ENCODE data around the gene COL5A1.

COL5A1 gene

GRCh38 chr9:134812343-134812673 lies 170.7 kb downstream of the COL5A1 start:
- no peaks in the 10 kb centered on the region for H3K36me3 Mint-ChIP-seq (ENCODE audit: insufficient read depth)
- ATAC-seq (replicated peaks; ENCODE audit: extremely low read depth, poor library complexity, severe bottlenecking) (no peak), DNase-seq (ENCODE audit: low spot score in 2 of 2) (no peak)
- H3K27me3 Mint-ChIP-seq, result no peaks in the 10 kb centered on the region
- no peaks in the 10 kb centered on the region for H3K4me1 Mint-ChIP-seq
- no peak overlapping the region for H3K27ac Mint-ChIP-seq (ENCODE audit: low read depth)
- no peaks in the 10 kb centered on the region for H3K9me3 Mint-ChIP-seq
- no peak overlapping the region for H3K4me3 Mint-ChIP-seq

GRCh38 chr9:134813841-134814240 lies 172.2 kb downstream of the COL5A1 start:
- no peaks in the 10 kb centered on the region for H3K36me3 Mint-ChIP-seq (ENCODE audit: insufficient read depth)
- H3K4me3 Mint-ChIP-seq, result no peak overlapping the region
- no peak overlapping the region for H3K27ac Mint-ChIP-seq (ENCODE audit: low read depth)
- H3K4me1 Mint-ChIP-seq, result no peaks in the 10 kb centered on the region
- H3K27me3 Mint-ChIP-seq, result no peaks in the 10 kb centered on the region
- H3K9me3 Mint-ChIP-seq, result no peaks in the 10 kb centered on the region
- ATAC-seq (replicated peaks; ENCODE audit: extremely low read depth, poor library complexity, severe bottlenecking) (no peak), DNase-seq (ENCODE audit: low spot score in 2 of 2) (no peak)

GRCh38 chr9:134814598-134815215 lies 173.1 kb downstream of the COL5A1 start:
- DNase-seq (ENCODE audit: low spot score in 2 of 2), result no peak
- ATAC-seq (replicated peaks; ENCODE audit: extremely low read depth, poor library complexity, severe bottlenecking), result no peak
- no peaks in the 10 kb centered on the region for H3K36me3 Mint-ChIP-seq (ENCODE audit: insufficient read depth)
- H3K4me3 Mint-ChIP-seq, result no peak overlapping the region
- H3K9me3 Mint-ChIP-seq, result no peaks in the 10 kb centered on the region
- no peaks in the 10 kb centered on the region for H3K4me1 Mint-ChIP-seq
- H3K27ac Mint-ChIP-seq (ENCODE audit: low read depth), result no peak overlapping the region
- no peaks in the 10 kb centered on the region for H3K27me3 Mint-ChIP-seq

GRCh38 chr9:134815435-134816214 lies 174.0 kb downstream of the COL5A1 start:
- Mint-ChIP-seq H3K4me1 (no peaks in the 10 kb centered on the region), H3K4me3 (no peak overlapping the region), H3K9me3 (no peaks in the 10 kb centered on the region), H3K27me3 (peaks cover 4% of the 10 kb centered on the region), H3K27ac (ENCODE audit: low read depth) (no peak overlapping the region), H3K36me3 (ENCODE audit: insufficient read depth) (no peaks in the 10 kb centered on the region)
- no peak for ATAC-seq (replicated peaks; ENCODE audit: extremely low read depth, poor library complexity, severe bottlenecking)
- DNase-seq (ENCODE audit: low spot score in 2 of 2), result no peak

GRCh38 chr9:134816264-134816663 lies 174.7 kb downstream of the COL5A1 start:
- H3K4me3 Mint-ChIP-seq, result no peak overlapping the region
- DNase-seq (ENCODE audit: low spot score in 2 of 2) (no peak), ATAC-seq (replicated peaks; ENCODE audit: extremely low read depth, poor library complexity, severe bottlenecking) (no peak)
- H3K4me1 Mint-ChIP-seq, result no peaks in the 10 kb centered on the region
- no peaks in the 10 kb centered on the region for H3K36me3 Mint-ChIP-seq (ENCODE audit: insufficient read depth)
- no peak overlapping the region for H3K27ac Mint-ChIP-seq (ENCODE audit: low read depth)
- peaks cover 10% of the 10 kb centered on the region for H3K27me3 Mint-ChIP-seq
- no peaks in the 10 kb centered on the region for H3K9me3 Mint-ChIP-seq

GRCh38 chr9:134818000-134818568 lies 176.5 kb downstream of the COL5A1 start:
- H3K4me1 Mint-ChIP-seq, result no peaks in the 10 kb centered on the region

GRCh38 chr9:134818591-134818990 lies 177.0 kb downstream of the COL5A1 start:
- Mint-ChIP-seq H3K36me3 (ENCODE audit: insufficient read depth) (no peaks in the 10 kb centered on the region), H3K4me1 (no peaks in the 10 kb centered on the region), H3K4me3 (no peak overlapping the region), H3K27ac (ENCODE audit: low read depth) (no peak overlapping the region), H3K9me3 (no peaks in the 10 kb centered on the region), H3K27me3 (peaks cover 18% of the 10 kb centered on the region)
- ATAC-seq (replicated peaks; ENCODE audit: extremely low read depth, poor library complexity, severe bottlenecking) (no peak), DNase-seq (ENCODE audit: low spot score in 2 of 2) (no peak)

More at GRCh38 chr9:134818000-134818568, 176.5 kb downstream of the COL5A1 start:
- peaks cover 18% of the 10 kb centered on the region for H3K27me3 Mint-ChIP-seq
- H3K36me3 Mint-ChIP-seq (ENCODE audit: insufficient read depth), result no peaks in the 10 kb centered on the region
- DNase-seq (ENCODE audit: low spot score in 2 of 2) (no peak), ATAC-seq (replicated peaks; ENCODE audit: extremely low read depth, poor library complexity, severe bottlenecking) (no peak)
- H3K9me3 Mint-ChIP-seq, result no peaks in the 10 kb centered on the region
- no peak overlapping the region for H3K27ac Mint-ChIP-seq (ENCODE audit: low read depth)
- H3K4me3 Mint-ChIP-seq, result no peak overlapping the region

GRCh38 chr9:134820901-134821300 lies 179.3 kb downstream of the COL5A1 start:
- no peaks in the 10 kb centered on the region for H3K36me3 Mint-ChIP-seq (ENCODE audit: insufficient read depth)
- DNase-seq (ENCODE audit: low spot score in 2 of 2), result no peak

GRCh38 chr9:134822541-134822940 lies 180.9 kb downstream of the COL5A1 start:
- no peak overlapping the region for H3K27ac Mint-ChIP-seq (ENCODE audit: low read depth)
- peaks cover 18% of the 10 kb centered on the region for H3K27me3 Mint-ChIP-seq
- ATAC-seq (replicated peaks; ENCODE audit: extremely low read depth, poor library complexity, severe bottlenecking) (no peak), DNase-seq (ENCODE audit: low spot score in 2 of 2) (no peak)
- no peaks in the 10 kb centered on the region for H3K36me3 Mint-ChIP-seq (ENCODE audit: insufficient read depth)
- H3K4me1 Mint-ChIP-seq, result no peaks in the 10 kb centered on the region
- H3K4me3 Mint-ChIP-seq, result no peak overlapping the region
- H3K9me3 Mint-ChIP-seq, result no peaks in the 10 kb centered on the region

More at GRCh38 chr9:134820901-134821300, 179.3 kb downstream of the COL5A1 start:
- no peak overlapping the region for H3K4me3 Mint-ChIP-seq
- H3K27ac Mint-ChIP-seq (ENCODE audit: low read depth), result no peak overlapping the region
- H3K27me3 Mint-ChIP-seq, result peaks cover 18% of the 10 kb centered on the region
- no peak for ATAC-seq (replicated peaks; ENCODE audit: extremely low read depth, poor library complexity, severe bottlenecking)
- H3K4me1 Mint-ChIP-seq, result no peaks in the 10 kb centered on the region
- H3K9me3 Mint-ChIP-seq, result no peaks in the 10 kb centered on the region

- no peak for ATAC-seq (replicated peaks; ENCODE audit: extremely low read depth, poor library complexity, severe bottlenecking)
- Mint-ChIP-seq H3K36me3 (ENCODE audit: insufficient read depth) (no peaks in the 10 kb centered on the region), H3K27ac (ENCODE audit: low read depth) (no peak overlapping the region), H3K9me3 (no peaks in the 10 kb centered on the region), H3K4me3 (no peak overlapping the region), H3K4me1 (no peaks in the 10 kb centered on the region), H3K27me3 (peaks cover 18% of the 10 kb centered on the region)
- DNase-seq (ENCODE audit: low spot score in 2 of 2), result no peak
Measured at GRCh38 chr9:134823623-134824022, 182.0 kb downstream of the COL5A1 start.

GRCh38 chr9:134824583-134824982 lies 183.0 kb downstream of the COL5A1 start:
- H3K4me1 Mint-ChIP-seq, result no peaks in the 10 kb centered on the region
- no peaks in the 10 kb centered on the region for H3K36me3 Mint-ChIP-seq (ENCODE audit: insufficient read depth)
- no peaks in the 10 kb centered on the region for H3K9me3 Mint-ChIP-seq
- peaks cover 18% of the 10 kb centered on the region for H3K27me3 Mint-ChIP-seq
- no peak overlapping the region for H3K27ac Mint-ChIP-seq (ENCODE audit: low read depth)
- DNase-seq (ENCODE audit: low spot score in 2 of 2) (no peak), ATAC-seq (replicated peaks; ENCODE audit: extremely low read depth, poor library complexity, severe bottlenecking) (no peak)
- no peak overlapping the region for H3K4me3 Mint-ChIP-seq

- Mint-ChIP-seq H3K9me3 (no peaks in the 10 kb centered on the region), H3K27me3 (peaks cover 18% of the 10 kb centered on the region), H3K36me3 (ENCODE audit: insufficient read depth) (no peaks in the 10 kb centered on the region), H3K4me1 (no peaks in the 10 kb centered on the region), H3K4me3 (no peak overlapping the region), H3K27ac (ENCODE audit: low read depth) (no peak overlapping the region)
- ATAC-seq (replicated peaks; ENCODE audit: extremely low read depth, poor library complexity, severe bottlenecking) (no peak), DNase-seq (ENCODE audit: low spot score in 2 of 2) (no peak)
Measured at GRCh38 chr9:134825025-134825424, 183.4 kb downstream of the COL5A1 start.

Measured in central memory CD8-positive, alpha-beta T cell (primary cell).